ENCODE measurements around the gene DUSP18. TPM values are rescaled to one million over a fixed set of nuclear protein-coding genes. Genes with fewer than 3 reads are reported as not detected.

Gene DUSP18
- total and polyA plus RNA-seq, 2 donors from 2014 or later = 3.6 to 14.0 TPM

GRCh38 chr22:30648825-30649224 is 18.9 kb downstream of the DUSP18 start:
- no peaks in the 10 kb centered on the region for H3K4me1 ChIP-seq (ENCODE audit: control insufficient read depth in 2 of 3, insufficient read depth in 2 of 3, low read depth in 1 of 3, low read length in 3 of 3)
- no peaks in the 10 kb centered on the region for H3K9me3 ChIP-seq (ENCODE audit: control insufficient read depth in 2 of 3, insufficient read depth in 1 of 3, low read length in 3 of 3)
- no peaks in the 10 kb centered on the region for H3K36me3 ChIP-seq (ENCODE audit: control insufficient read depth in 2 of 3, insufficient read depth in 3 of 3, low read length in 3 of 3)
- TF ChIP-seq, protein P1, sequence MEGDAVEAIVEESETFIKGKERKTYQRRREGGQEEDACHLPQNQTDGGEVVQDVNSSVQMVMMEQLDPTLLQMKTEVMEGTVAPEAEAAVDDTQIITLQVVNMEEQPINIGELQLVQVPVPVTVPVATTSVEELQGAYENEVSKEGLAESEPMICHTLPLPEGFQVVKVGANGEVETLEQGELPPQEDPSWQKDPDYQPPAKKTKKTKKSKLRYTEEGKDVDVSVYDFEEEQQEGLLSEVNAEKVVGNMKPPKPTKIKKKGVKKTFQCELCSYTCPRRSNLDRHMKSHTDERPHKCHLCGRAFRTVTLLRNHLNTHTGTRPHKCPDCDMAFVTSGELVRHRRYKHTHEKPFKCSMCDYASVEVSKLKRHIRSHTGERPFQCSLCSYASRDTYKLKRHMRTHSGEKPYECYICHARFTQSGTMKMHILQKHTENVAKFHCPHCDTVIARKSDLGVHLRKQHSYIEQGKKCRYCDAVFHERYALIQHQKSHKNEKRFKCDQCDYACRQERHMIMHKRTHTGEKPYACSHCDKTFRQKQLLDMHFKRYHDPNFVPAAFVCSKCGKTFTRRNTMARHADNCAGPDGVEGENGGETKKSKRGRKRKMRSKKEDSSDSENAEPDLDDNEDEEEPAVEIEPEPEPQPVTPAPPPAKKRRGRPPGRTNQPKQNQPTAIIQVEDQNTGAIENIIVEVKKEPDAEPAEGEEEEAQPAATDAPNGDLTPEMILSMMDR (IDR thresholded peaks at IDR 0.05; ENCODE audit: borderline replicate concordance, extremely low read depth, insufficient read depth) = no peak
- H3K4me3 ChIP-seq (ENCODE audit: low read length in 3 of 3) = no peak overlapping the region
- DNase-seq = peak in 1 of 5 donors; percentile 32
- H3K27me3 ChIP-seq (ENCODE audit: control insufficient read depth, insufficient read depth, low read length) = no peaks in the 10 kb centered on the region
- FAIRE-seq = no peak
- H3K9ac ChIP-seq (ENCODE audit: low read length in 3 of 3) = no peak overlapping the region
- intact Hi-C loops (cut with DNase I) = no loop called here
- no peak overlapping the region for H3K27ac ChIP-seq (ENCODE audit: low read depth in 2 of 2, low read length in 2 of 2)

DNA sequence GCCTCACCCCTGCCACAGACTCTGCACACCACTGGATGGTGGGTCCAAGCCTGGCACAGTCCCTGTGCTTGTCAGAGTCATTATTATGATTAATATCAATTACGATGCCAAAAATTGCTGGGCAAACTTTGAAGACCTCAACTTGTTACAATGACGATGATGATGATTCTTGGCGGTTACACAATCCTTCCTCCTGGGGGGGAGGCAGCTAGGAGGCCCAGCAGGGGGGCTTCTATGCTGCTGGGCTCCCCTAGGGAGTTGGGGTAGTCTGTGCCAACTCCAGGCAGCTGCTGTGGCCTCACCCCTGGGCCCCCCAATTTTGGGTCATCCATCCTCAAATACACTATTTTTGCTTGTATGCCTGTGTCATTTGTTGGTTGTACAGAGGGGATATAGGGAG is 20.1 kb downstream of the DUSP18 start:
- H3K4me1 ChIP-seq (ENCODE audit: control insufficient read depth in 2 of 3, insufficient read depth in 2 of 3, low read depth in 1 of 3, low read length in 3 of 3) = no peaks in the 10 kb centered on the region
- no peak overlapping the region for H3K27ac ChIP-seq (ENCODE audit: low read depth in 2 of 2, low read length in 2 of 2)
- intact Hi-C loops (cut with DNase I) = no loop called here
- H3K27me3 ChIP-seq (ENCODE audit: control insufficient read depth, insufficient read depth, low read length) = no peaks in the 10 kb centered on the region
- no peak overlapping the region for H3K4me3 ChIP-seq (ENCODE audit: low read length in 3 of 3)
- H3K36me3 ChIP-seq (ENCODE audit: control insufficient read depth in 2 of 3, insufficient read depth in 3 of 3, low read length in 3 of 3) = no peaks in the 10 kb centered on the region
- FAIRE-seq = no peak
- peak in 1 of 5 donors; percentile 25 for DNase-seq
- no peaks in the 10 kb centered on the region for H3K9me3 ChIP-seq (ENCODE audit: control insufficient read depth in 2 of 3, insufficient read depth in 1 of 3, low read length in 3 of 3)
- H3K9ac ChIP-seq (ENCODE audit: low read length in 3 of 3) = no peak overlapping the region
- TF ChIP-seq, protein P1 (IDR thresholded peaks at IDR 0.05; ENCODE audit: borderline replicate concordance, extremely low read depth, insufficient read depth) = no peak

DNA sequence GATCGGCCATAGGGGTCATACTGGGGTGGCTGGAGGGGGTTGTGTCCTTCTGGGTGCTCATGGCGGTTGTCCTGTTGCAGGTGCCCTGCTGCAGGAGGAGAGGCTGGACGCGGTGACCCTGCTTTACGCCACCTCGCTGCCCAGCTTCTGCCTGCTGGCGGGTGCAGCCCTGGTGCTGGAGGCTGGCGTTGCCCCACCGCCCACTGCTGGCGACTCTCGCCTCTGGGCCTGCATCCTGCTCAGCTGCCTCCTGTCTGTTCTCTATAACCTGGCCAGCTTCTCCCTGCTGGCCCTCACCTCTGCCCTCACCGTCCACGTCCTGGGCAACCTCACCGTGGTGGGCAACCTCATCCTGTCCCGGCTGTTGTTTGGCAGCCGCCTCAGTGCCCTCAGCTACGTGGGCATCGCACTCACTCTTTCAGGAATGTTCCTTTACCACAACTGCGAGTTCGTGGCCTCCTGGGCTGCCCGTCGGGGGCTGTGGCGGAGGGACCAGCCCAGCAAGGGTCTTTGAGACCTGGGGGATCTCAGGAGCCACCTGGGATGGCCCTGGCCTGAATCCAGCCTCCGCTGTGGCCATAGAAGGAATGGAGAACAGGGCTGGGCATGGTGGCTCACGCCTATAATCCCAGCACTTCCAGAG is 21.0 kb downstream of the DUSP18 start:
- FAIRE-seq (no peak), DNase-seq (peak in 1 of 5 donors; percentile 48)
- H3K4me1 ChIP-seq (ENCODE audit: control insufficient read depth in 2 of 3, insufficient read depth in 2 of 3, low read depth in 1 of 3, low read length in 3 of 3) = no peaks in the 10 kb centered on the region
- H3K27me3 ChIP-seq (ENCODE audit: control insufficient read depth, insufficient read depth, low read length) = no peaks in the 10 kb centered on the region
- intact Hi-C loops (cut with DNase I) = no loop called here
- H3K9me3 ChIP-seq (ENCODE audit: control insufficient read depth in 2 of 3, insufficient read depth in 1 of 3, low read length in 3 of 3) = no peaks in the 10 kb centered on the region
- H3K4me3 ChIP-seq (ENCODE audit: low read length in 3 of 3) = no peak overlapping the region
- no peaks in the 10 kb centered on the region for H3K36me3 ChIP-seq (ENCODE audit: control insufficient read depth in 2 of 3, insufficient read depth in 3 of 3, low read length in 3 of 3)
- TF ChIP-seq, protein P1 (IDR thresholded peaks at IDR 0.05; ENCODE audit: borderline replicate concordance, extremely low read depth, insufficient read depth) = no peak
- no peak overlapping the region for H3K27ac ChIP-seq (ENCODE audit: low read depth in 2 of 2, low read length in 2 of 2)
- H3K9ac ChIP-seq (ENCODE audit: low read length in 3 of 3) = no peak overlapping the region

Data from kidney (tissue), 14 donors.